ENCODE results near the gene SAA2.
"Not testable (repeated sequence)": the region's sequence is repeated elsewhere in the genome, so short reads cannot be mapped to it uniquely, and the experiment has no call there.

Gene SAA2

GRCh38 chr11:18225913-18226312, 22.6 kb downstream of the SAA2 start:
- no peaks in the 10 kb centered on the region for H3K4me1 ChIP-seq (ENCODE audit: control insufficient read depth, insufficient read depth, low read length)
- H3K9ac ChIP-seq (ENCODE audit: low read length): no peak overlapping the region
- no peak overlapping the region for H3K4me3 ChIP-seq (ENCODE audit: low read depth, low read length)
- no peak overlapping the region for H3K27ac ChIP-seq (ENCODE audit: low read depth, low read length)
- no peaks in the 10 kb centered on the region for H3K36me3 ChIP-seq (ENCODE audit: control insufficient read depth, insufficient read depth, low read length)
- no peaks in the 10 kb centered on the region for H3K27me3 ChIP-seq (ENCODE audit: control insufficient read depth, insufficient read depth, low read length)
- no peaks in the 10 kb centered on the region for H3K9me3 ChIP-seq (ENCODE audit: control insufficient read depth, insufficient read depth, low read depth, low read length)

- Histone ChIP-seq H3K4me1 (ENCODE audit: control insufficient read depth, insufficient read depth, low read length) (no peaks in the 10 kb centered on the region), H3K36me3 (ENCODE audit: control insufficient read depth, insufficient read depth, low read length) (no peaks in the 10 kb centered on the region), H3K9ac (ENCODE audit: low read length) (no peak overlapping the region), H3K27me3 (ENCODE audit: control insufficient read depth, insufficient read depth, low read length) (no peaks in the 10 kb centered on the region), H3K4me3 (ENCODE audit: low read depth, low read length) (no peak overlapping the region), H3K9me3 (ENCODE audit: control insufficient read depth, insufficient read depth, low read depth, low read length) (no peaks in the 10 kb centered on the region), H3K27ac (ENCODE audit: low read depth, low read length) (no peak overlapping the region)
Measured at GRCh38 chr11:18223591-18224387, 24.7 kb downstream of the SAA2 start.

- no peak overlapping the region for H3K9ac ChIP-seq (ENCODE audit: low read length)
- no peaks in the 10 kb centered on the region for H3K4me1 ChIP-seq (ENCODE audit: control insufficient read depth, insufficient read depth, low read length)
- no peaks in the 10 kb centered on the region for H3K36me3 ChIP-seq (ENCODE audit: control insufficient read depth, insufficient read depth, low read length)
- H3K27me3 ChIP-seq (ENCODE audit: control insufficient read depth, insufficient read depth, low read length): no peaks in the 10 kb centered on the region
- no peak overlapping the region for H3K27ac ChIP-seq (ENCODE audit: low read depth, low read length)
- H3K9me3 ChIP-seq (ENCODE audit: control insufficient read depth, insufficient read depth, low read depth, low read length): no peaks in the 10 kb centered on the region
- no peak overlapping the region for H3K4me3 ChIP-seq (ENCODE audit: low read depth, low read length)
Measured at GRCh38 chr11:18222814-18223421, 25.6 kb downstream of the SAA2 start.

GRCh38 chr11:18221274-18221876, 27.1 kb downstream of the SAA2 start:
- Histone ChIP-seq H3K27ac (ENCODE audit: low read depth, low read length) (no peak overlapping the region), H3K4me3 (ENCODE audit: low read depth, low read length) (no peak overlapping the region), H3K9me3 (ENCODE audit: control insufficient read depth, insufficient read depth, low read depth, low read length) (no peaks in the 10 kb centered on the region), H3K4me1 (ENCODE audit: control insufficient read depth, insufficient read depth, low read length) (no peaks in the 10 kb centered on the region), H3K9ac (ENCODE audit: low read length) (no peak overlapping the region), H3K36me3 (ENCODE audit: control insufficient read depth, insufficient read depth, low read length) (no peaks in the 10 kb centered on the region), H3K27me3 (ENCODE audit: control insufficient read depth, insufficient read depth, low read length) (no peaks in the 10 kb centered on the region)

GRCh38 chr11:18209058-18209457, 39.4 kb downstream of the SAA2 start:
- no peaks in the 10 kb centered on the region for H3K9me3 ChIP-seq (ENCODE audit: control insufficient read depth, insufficient read depth, low read depth, low read length)
- H3K36me3 ChIP-seq (ENCODE audit: control insufficient read depth, insufficient read depth, low read length): no peaks in the 10 kb centered on the region
- H3K27me3 ChIP-seq (ENCODE audit: control insufficient read depth, insufficient read depth, low read length): no peaks in the 10 kb centered on the region
- H3K4me1 ChIP-seq (ENCODE audit: control insufficient read depth, insufficient read depth, low read length): no peaks in the 10 kb centered on the region
- H3K9ac ChIP-seq (ENCODE audit: low read length): no peak overlapping the region
- H3K27ac ChIP-seq (ENCODE audit: low read depth, low read length): no peak overlapping the region
- no peak overlapping the region for H3K4me3 ChIP-seq (ENCODE audit: low read depth, low read length)

GRCh38 chr11:18204771-18205170, 43.7 kb downstream of the SAA2 start:
- H3K27ac ChIP-seq (ENCODE audit: low read depth, low read length): no peak overlapping the region
- no peak overlapping the region for H3K4me3 ChIP-seq (ENCODE audit: low read depth, low read length)
- no peaks in the 10 kb centered on the region for H3K27me3 ChIP-seq (ENCODE audit: control insufficient read depth, insufficient read depth, low read length)
- no peaks in the 10 kb centered on the region for H3K36me3 ChIP-seq (ENCODE audit: control insufficient read depth, insufficient read depth, low read length)
- H3K9me3 ChIP-seq (ENCODE audit: control insufficient read depth, insufficient read depth, low read depth, low read length): no peaks in the 10 kb centered on the region
- H3K4me1 ChIP-seq (ENCODE audit: control insufficient read depth, insufficient read depth, low read length): no peaks in the 10 kb centered on the region
- no peak overlapping the region for H3K9ac ChIP-seq (ENCODE audit: low read length)

GRCh38 chr11:18204220-18204619, 44.2 kb downstream of the SAA2 start:
- Histone ChIP-seq H3K36me3 (ENCODE audit: control insufficient read depth, insufficient read depth, low read length) (no peaks in the 10 kb centered on the region), H3K27ac (ENCODE audit: low read depth, low read length) (no peak overlapping the region), H3K9me3 (ENCODE audit: control insufficient read depth, insufficient read depth, low read depth, low read length) (no peaks in the 10 kb centered on the region), H3K4me3 (ENCODE audit: low read depth, low read length) (no peak overlapping the region), H3K9ac (ENCODE audit: low read length) (no peak overlapping the region), H3K27me3 (ENCODE audit: control insufficient read depth, insufficient read depth, low read length) (no peaks in the 10 kb centered on the region), H3K4me1 (ENCODE audit: control insufficient read depth, insufficient read depth, low read length) (no peaks in the 10 kb centered on the region)

- Histone ChIP-seq H3K4me3 (ENCODE audit: low read depth, low read length) (no peak overlapping the region), H3K27me3 (ENCODE audit: control insufficient read depth, insufficient read depth, low read length) (no peaks in the 10 kb centered on the region), H3K4me1 (ENCODE audit: control insufficient read depth, insufficient read depth, low read length) (no peaks in the 10 kb centered on the region), H3K9ac (ENCODE audit: low read length) (no peak overlapping the region), H3K9me3 (ENCODE audit: control insufficient read depth, insufficient read depth, low read depth, low read length) (no peaks in the 10 kb centered on the region), H3K27ac (ENCODE audit: low read depth, low read length) (no peak overlapping the region), H3K36me3 (ENCODE audit: control insufficient read depth, insufficient read depth, low read length) (no peaks in the 10 kb centered on the region)
Measured at GRCh38 chr11:18203723-18204122, 44.7 kb downstream of the SAA2 start.

- not testable (repeated sequence) for H3K27me3 ChIP-seq (ENCODE audit: control insufficient read depth, insufficient read depth, low read length)
Measured at GRCh38 chr11:18197738-18198137, 50.7 kb downstream of the SAA2 start.

GRCh38 chr11:18196532-18196931, 51.9 kb downstream of the SAA2 start:
- Histone ChIP-seq H3K9me3 (ENCODE audit: control insufficient read depth, insufficient read depth, low read depth, low read length) (no peaks in the 10 kb centered on the region), H3K27ac (ENCODE audit: low read depth, low read length) (no peak overlapping the region), H3K9ac (ENCODE audit: low read length) (no peak overlapping the region), H3K4me1 (ENCODE audit: control insufficient read depth, insufficient read depth, low read length) (no peaks in the 10 kb centered on the region), H3K4me3 (ENCODE audit: low read depth, low read length) (no peak overlapping the region), H3K36me3 (ENCODE audit: control insufficient read depth, insufficient read depth, low read length) (no peaks in the 10 kb centered on the region), H3K27me3 (ENCODE audit: control insufficient read depth, insufficient read depth, low read length) (peaks cover 2% of the 10 kb centered on the region; the same call in 1 of the 2 replicates)

More at GRCh38 chr11:18197738-18198137, 50.7 kb downstream of the SAA2 start:
- H3K27ac ChIP-seq (ENCODE audit: low read depth, low read length); H3K4me3 ChIP-seq (ENCODE audit: low read depth, low read length); H3K9me3 ChIP-seq (ENCODE audit: control insufficient read depth, insufficient read depth, low read depth, low read length); H3K36me3 ChIP-seq (ENCODE audit: control insufficient read depth, insufficient read depth, low read length); H3K4me1 ChIP-seq (ENCODE audit: control insufficient read depth, insufficient read depth, low read length); H3K9ac ChIP-seq (ENCODE audit: low read length): not testable (repeated sequence)
